GDM1 (cell line): ENCODE data around the gene CD53.
"Not testable (repeated sequence)": the region's sequence is repeated elsewhere in the genome, so short reads cannot be mapped to it uniquely, and the experiment has no call there.

ENCODE experiments used
- DNase-seq: peaks from one replicate; lab custom pipeline; 2025; lab: John Stamatoyannopoulos, UW

CD53 gene, protein sequence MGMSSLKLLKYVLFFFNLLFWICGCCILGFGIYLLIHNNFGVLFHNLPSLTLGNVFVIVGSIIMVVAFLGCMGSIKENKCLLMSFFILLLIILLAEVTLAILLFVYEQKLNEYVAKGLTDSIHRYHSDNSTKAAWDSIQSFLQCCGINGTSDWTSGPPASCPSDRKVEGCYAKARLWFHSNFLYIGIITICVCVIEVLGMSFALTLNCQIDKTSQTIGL

DNA sequence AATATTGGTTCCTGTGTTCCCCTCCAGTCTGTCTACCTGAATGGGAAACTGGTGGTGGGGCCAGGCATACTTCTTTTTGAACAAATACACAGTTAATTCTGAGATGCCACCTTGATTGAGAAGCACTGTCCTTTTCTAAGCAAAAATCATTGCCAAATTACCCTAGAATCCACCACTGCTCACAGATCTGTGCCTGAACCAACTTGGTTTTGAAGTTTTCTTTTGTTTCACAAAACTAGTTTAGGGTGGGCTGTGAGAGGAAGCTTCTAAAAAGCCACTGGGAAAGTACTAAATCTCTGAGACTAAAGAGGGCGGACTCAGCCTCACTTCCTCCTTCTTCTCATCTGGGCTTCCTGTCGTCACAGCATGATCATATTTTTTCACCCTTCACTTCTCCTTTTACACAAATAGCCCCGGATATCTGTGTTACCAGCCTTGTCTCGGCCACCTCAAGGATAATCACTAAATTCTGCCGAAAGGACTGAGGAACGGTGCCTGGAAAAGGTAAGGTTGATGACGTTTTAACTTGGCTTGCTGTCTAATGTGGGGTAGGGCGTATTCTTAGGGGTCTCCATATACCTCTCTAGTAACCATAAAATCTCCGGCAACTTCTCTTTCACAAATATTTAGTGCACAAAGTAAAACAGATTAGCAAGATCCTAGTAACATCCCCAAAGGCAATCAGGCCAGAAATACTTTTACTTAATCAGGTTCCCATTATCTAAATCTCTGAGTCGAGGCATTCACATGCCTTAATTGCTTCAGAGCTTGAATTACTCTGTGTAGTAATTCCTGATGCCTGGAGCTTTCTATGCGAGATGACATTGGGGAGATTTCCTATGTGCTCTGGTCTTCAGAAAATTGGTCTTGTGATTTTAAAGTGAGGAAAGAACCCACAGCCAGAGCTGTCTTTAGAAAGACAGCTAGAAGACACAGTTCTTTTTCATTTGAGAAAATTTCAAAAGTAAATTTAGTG lies at the start of gene CD53:
Gene CD53 (plus strand): TSS at position 404 of the 976 bp plus-strand sequence. CDS start 18,261 bp downstream, outside the sequence.
- peak; percentile 77 for DNase-seq

DNA sequence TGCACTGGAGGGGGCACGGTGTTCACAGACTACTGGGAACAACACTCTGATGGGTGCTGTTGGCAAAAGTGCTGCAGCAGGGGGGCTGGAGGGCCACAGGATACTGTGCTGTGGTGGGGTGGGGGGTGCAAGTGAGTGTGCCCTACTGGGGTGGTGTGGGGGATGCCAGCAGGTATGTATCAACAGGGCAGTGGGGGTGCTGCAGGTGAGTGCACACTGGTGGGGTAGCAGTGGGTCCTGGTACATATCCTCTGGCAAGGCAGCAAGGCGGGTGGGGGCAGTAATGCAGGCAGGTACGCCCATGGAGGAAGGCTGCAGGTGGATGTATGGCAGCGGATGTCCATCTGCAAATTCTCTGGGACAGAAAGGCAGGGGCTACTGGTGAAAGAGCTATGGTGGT lies 48.8 kb upstream of the CD53 start:
- no peak for DNase-seq

- peak; percentile 25 for DNase-seq
Observed at GRCh38 chr1:110829955-110830553, 42.9 kb upstream of the CD53 start.

- not testable (repeated sequence) for DNase-seq
Observed at GRCh38 chr1:110833779-110834178, 39.2 kb upstream of the CD53 start.

- no peak for DNase-seq
Observed at GRCh38 chr1:110846861-110847260, 26.1 kb upstream of the CD53 start.

DNA sequence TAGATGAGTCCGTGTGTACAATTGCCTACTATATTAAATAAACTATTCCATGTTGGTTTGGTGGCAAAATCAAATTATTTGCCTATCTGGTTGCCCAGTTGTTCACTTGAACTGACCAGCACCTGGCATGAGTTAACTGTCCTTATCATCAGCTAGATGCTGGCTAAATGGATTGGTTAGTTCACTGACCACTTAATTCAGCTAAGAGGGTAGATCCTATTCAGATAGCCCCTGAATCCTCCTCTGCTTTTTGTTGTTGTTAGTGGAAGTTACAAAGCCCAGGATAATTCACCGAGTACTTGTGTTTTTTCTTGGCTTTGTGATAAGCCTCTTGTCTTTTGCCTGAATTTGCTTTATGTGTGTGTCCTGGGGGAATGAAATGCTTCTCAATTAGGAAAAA lies 22.8 kb upstream of the CD53 start:
- DNase-seq = no peak

DNA sequence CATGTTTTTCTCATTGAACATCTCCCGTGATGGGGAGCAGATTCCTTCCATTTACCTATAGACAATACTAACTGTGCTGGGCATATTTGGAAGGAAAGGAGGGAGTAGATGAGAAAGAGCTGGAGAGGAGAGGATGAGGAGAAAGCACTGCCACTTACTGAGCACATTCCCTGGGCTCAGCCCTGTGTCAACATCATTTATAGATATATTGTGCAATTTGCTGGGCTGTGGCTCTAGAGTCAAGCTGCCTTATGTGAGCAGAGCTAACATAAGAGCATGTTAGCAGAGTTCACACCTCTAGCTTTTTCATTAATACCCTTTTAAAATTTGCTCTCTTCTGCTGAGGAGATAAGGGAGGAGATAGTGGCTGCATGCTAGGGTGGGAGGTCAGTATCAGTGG lies 22.3 kb upstream of the CD53 start:
- no peak for DNase-seq

DNA sequence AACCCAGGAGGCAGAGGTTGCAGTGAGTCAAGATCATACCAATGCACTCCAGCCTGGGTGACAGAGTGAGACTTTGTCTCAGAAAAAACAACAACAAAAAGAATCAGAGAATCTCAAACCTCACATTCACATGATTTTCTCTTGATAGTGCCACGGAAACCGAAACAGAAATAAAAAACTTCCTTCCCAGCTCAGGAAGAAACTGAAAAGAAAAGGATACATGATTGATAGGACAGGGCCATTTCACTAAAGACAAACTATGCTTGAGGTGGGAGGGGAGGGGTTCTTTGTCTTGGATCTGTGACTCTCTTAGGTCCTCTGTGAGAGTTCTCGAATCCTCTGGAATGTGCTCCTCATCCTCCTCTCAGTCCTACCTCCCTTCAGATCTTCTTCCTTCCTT lies 19.8 kb upstream of the CD53 start:
- no peak for DNase-seq

DNA sequence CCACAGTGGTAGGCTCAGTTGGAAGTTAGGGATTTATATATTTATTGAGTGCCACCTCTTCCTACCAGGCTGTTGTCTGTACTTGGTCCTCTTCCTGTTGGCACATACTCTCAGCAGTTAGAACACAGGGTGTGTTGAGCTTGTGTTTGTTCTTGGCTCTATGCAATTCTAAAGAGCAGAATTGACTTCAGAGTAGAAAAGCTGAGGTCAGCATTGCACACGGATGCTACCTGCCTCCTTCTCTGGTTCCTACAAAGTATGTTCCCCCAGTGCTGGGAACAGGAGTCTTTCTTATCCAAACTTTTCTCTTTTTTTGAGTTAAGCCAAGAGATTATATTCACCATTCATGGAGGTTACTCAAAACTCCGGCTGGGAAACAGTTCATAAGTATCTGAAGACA lies 16.5 kb upstream of the CD53 start:
- DNase-seq = no peak

DNA sequence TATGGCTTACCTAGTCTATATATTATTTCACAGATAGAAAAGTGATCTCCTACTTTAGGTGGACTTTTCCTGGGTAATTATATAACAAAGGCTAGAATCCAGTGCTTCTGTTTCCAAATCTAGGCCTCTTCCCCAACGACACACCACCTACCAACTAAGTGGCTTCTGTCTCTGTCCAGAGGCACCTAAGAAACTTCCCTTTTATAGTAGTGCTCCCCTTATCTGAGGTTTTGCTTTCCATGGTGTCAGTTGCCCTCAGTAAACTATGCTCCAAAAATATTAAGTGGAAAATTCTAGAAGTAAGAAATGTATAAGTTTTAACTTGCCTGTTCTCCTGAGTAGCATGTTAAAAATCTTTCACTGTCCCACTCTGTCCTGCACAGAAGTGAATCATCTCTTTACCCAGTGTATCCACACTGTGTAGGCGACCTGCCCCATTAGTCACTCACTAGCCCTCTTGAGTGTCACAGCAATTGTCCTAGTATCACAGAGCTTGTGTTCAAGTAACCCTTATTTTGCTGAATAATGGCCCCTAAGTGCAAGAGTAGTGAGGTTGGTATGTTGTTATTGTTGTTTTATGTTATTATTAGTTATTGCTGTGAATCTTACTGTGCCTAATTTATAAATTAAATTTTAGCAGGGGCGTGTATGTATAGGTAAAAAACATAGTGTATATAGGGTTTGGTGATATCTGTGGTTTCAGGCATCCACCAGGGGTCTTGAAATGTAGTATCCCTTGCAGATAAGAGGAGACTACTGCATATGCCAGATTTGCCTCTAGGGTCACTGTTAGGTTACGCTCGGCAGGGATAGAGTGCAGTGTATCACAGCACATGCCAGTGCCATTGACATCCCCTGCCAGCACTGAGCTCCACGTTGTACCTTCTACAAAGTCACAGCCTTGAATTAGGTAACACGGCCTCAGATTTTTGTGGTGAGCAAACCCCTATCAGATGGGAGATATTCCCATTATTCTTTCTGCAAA lies 14.7 kb upstream of the CD53 start:
- no peak for DNase-seq

DNA sequence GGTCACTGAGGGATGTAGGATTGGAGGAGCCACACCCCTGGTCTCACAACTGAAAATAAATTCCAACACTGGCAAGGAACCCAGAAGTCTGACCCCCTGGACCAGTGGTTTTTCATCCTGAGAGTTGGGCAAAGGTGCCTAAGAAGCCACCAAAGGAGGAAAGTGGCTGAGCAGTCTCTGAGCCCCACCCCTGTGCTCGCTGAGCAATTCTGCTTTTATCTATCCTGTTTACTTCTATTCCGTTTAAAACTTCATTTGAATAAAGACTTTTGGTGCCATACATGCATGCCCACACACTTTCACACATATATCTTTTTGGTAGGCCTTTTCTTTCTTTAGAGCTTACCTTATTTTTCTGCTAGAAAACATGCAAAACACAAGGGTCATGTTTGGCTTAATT lies 13.9 kb upstream of the CD53 start:
- no peak for DNase-seq

- no peak for DNase-seq
Observed at GRCh38 chr1:110860174-110860573, 12.8 kb upstream of the CD53 start.

DNA sequence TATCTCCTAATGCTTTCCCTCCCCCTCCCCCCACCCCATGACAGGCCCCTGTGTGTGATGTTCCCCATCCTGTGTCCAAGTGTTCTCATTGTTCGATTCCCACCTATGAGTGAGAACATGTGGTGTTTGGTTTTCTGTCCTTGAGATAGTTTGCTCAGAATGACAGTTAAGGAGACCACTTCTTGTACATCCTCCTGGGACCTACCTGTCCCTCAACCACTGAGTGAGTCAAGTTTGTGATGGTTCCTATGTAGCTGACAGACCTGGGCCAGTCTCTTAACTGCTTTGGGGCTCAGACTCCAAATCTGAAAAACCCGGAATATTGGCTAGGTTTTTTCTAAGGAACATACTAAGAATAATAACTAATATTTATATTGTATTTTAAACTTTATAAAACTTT lies 12.3 kb upstream of the CD53 start:
- not testable (repeated sequence) for DNase-seq

- DNase-seq = not testable (repeated sequence)
Observed at GRCh38 chr1:110861942-110862341, 11.0 kb upstream of the CD53 start.

DNA sequence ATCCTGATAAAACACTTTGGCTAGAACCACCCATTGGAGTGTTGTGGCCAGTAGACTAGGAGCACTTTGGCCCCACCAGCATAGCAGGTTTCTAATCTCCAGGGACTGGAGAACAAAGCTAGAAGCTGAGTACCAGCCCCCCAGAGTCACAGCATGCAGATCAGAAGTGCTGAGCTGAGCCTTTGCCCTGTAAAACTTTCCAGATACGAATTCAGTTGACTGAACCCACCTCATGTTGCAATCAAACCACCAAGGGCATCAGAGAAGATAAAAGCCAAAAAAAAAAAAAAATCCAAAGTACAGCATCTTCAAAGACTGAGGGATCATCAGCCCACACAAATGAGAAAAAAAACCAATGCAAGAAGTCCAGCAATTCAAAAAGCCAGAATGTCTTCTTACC lies 8.7 kb upstream of the CD53 start:
- no peak for DNase-seq

- no peak for DNase-seq
Observed at GRCh38 chr1:110870721-110871388, 2.1 kb upstream of the CD53 start.

DNA sequence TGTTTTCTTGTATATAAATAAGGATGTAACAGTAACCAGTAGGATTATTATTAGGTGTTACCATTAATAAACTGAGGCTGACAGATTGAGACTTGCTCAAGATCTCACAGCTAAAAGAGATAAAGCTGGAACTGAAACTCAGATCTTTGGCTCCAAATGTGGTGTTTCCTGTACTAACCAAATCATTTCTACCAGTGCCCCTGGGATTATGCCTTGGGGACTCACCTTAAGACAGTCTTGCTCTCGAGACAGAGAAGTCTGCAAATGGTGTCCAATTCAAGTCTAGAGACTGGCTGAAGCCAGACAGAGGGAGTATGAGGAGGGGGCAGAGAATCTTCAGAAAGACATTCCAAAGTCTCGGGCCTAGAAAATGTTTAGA lies 593 bp upstream of the CD53 start:
- DNase-seq = no peak

DNA sequence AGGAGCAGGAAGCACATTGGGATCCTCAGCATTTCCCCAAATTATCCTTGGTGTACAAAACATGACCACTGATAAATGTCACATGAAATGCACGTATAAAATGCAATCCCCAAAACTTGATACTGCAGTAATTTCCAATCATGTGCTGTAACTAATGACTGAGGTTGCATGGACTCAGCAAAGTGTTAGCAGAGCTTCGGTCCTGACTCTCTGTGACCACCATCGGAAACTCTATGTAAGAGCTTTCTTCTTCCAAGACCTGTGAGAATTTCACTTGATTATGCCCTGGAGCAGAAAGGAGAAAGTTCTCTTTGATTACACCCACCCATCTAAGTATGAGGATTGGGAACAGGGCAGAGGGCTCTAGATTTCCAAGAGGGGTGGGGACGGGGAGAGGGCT lies 908 bp downstream of the CD53 start:
- DNase-seq = no peak

DNA sequence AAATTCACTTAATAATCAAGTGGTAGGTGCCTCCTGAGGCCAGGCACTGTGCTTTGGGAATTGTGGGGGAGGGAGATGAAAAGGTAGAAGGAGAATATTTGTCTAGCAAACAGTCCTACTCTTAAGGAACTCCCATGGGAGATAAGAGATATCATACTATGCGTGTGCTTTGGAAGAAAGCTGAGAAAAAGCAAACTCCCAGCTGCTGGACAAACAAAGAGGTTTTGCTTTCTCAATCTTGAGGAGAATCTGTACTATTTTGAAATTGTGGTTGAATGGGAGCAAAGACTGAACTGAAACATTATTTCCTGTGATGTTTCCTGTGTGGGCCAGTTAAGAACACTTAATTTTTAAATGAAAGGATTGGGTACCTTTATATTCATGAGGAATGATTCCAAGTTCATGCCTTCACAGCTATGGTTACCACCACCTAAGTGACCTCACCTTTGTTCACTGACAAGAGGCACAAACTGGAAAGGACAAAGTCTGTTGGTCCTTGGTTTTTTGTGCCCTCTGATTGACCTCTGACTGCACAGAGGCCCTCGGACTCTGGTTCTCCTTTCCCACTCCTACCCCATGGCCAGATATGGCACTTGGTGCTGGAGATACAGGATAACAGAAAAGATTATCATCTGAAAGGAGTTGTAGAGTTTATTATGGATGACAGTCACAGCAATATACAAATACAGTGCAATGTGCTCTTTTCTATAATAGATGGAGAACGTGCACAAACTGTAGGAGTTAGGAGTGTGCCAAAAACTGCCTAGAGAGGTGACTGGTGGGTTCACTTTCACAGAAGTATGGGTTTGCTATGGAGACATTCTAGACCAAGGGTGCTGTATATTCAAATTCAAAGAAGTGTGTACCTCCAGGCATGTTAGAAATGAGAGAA lies 1.6 kb downstream of the CD53 start:
- no peak for DNase-seq

DNA sequence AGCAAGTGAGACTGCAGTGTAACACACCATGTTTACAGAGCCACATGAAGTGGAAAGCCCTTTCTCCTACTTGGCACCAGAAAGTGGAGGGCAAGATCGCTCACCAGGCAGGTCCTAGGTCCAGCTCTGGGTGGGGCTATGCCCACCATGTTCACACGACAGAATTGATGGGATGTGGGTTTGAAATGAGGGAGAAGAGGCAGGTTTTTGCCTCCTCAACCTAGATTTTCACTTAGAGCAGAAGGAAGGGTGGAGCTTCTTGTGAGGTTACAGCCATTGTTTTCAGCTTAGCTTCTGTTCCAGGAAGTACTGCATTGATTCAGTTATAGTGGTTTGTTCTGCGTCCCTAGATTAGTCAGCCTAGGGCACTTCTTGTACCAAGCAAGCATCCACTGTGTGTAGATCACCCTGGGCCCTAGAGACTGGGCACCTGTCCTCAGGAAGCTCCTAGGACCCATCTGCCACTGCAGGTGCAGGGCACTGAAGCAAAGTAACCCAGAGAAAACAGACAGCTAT lies 2.3 kb downstream of the CD53 start:
- DNase-seq = peak; percentile 53
